ENCODE measurements around the gene LCE1B. TPM values are rescaled to one million over a fixed set of nuclear protein-coding genes. Genes with fewer than 3 reads are reported as not detected.

Gene LCE1B
- polyA plus RNA-seq, 1 donor (not counting 4 experiments of a cell fraction or from before 2014, with no cell fraction given), result 0.34 TPM

- H3K79me2 ChIP-seq (ENCODE audit: control insufficient read depth, insufficient read depth, low read length), result no peaks in the 10 kb centered on the region
- no peaks in the 10 kb centered on the region for H4K20me1 ChIP-seq (ENCODE audit: control insufficient read depth, extremely low read depth, insufficient read depth, low read length)
- DNase-seq (ENCODE audit: low read depth, low spot score), result no peak
- no peak within 1 kb of the TSS for H3K9ac ChIP-seq (ENCODE audit: control insufficient read depth, extremely low read depth, insufficient read depth, low read length)
- TF ChIP-seq EZH2 (IDR thresholded peaks at IDR 0.05; ENCODE audit: low read length) (no peak), CTCF (optimal IDR thresholded peaks at IDR 0.05 in 1 of 3, IDR thresholded peaks at IDR 0.05 in 1 of 3, conservative IDR thresholded peaks at IDR 0.05 in 1 of 3; ENCODE audit: extremely low read depth in 1 of 3, insufficient read depth in 2 of 3, low read length in 3 of 3) (no peak)
- H3K9me3 ChIP-seq (ENCODE audit: control insufficient read depth, low read depth, low read length), result no peaks in the 10 kb centered on the region
- no peak within 1 kb of the TSS for H3K27ac ChIP-seq (ENCODE audit: control insufficient read depth, insufficient read depth, low read length)
- H3K27me3 ChIP-seq (ENCODE audit: control insufficient read depth, extremely low read depth, insufficient read depth, low read length), result no peaks in the 10 kb centered on the region
- dilution Hi-C loops (cut with MboI; ENCODE audit: extremely low pct_ligation_motif_present, low sequenced_read_pairs), result no loop called here
- H3K9me1 ChIP-seq (ENCODE audit: control insufficient read depth, extremely low read depth, insufficient read depth, low read length), result no peaks in the 10 kb centered on the region
- no peak for FAIRE-seq
- peaks cover 14% of the 10 kb centered on the region for H3K4me1 ChIP-seq (ENCODE audit: control insufficient read depth, extremely low read depth, insufficient read depth, low read length)
- no peak within 1 kb of the TSS for H3K4me3 ChIP-seq (ENCODE audit: control insufficient read depth in 2 of 3, extremely low read depth in 1 of 3, insufficient read depth in 2 of 3, low read depth in 1 of 3, low read length in 3 of 3)
- no peak within 1 kb of the TSS for H2AFZ ChIP-seq (ENCODE audit: control insufficient read depth, low read length)
- no peak within 1 kb of the TSS for H3K4me2 ChIP-seq (ENCODE audit: control insufficient read depth, extremely low read depth, insufficient read depth, low read depth, low read length)
- no peaks in the 10 kb centered on the region for H3K36me3 ChIP-seq (ENCODE audit: control insufficient read depth in 2 of 2, extremely low read depth in 1 of 2, insufficient read depth in 2 of 2, low read length in 2 of 2)
These were observed 47.9 kb downstream of the LCE1B start, which contains the start of gene LCE7A for GRCh38 chr1:152859696-152860095. Gene LCE7A (plus strand): TSS chr1:152859996. CDS start chr1:152860698, 702 bp downstream.

- H3K4me2 ChIP-seq (ENCODE audit: control insufficient read depth, extremely low read depth, insufficient read depth, low read depth, low read length), result no peak overlapping the region
- H3K9me1 ChIP-seq (ENCODE audit: control insufficient read depth, extremely low read depth, insufficient read depth, low read length), result no peaks in the 10 kb centered on the region
- TF ChIP-seq CTCF (optimal IDR thresholded peaks at IDR 0.05 in 1 of 3, IDR thresholded peaks at IDR 0.05 in 1 of 3, conservative IDR thresholded peaks at IDR 0.05 in 1 of 3; ENCODE audit: extremely low read depth in 1 of 3, insufficient read depth in 2 of 3, low read length in 3 of 3) (no peak), EZH2 (IDR thresholded peaks at IDR 0.05; ENCODE audit: low read length) (no peak)
- DNase-seq (ENCODE audit: low read depth, low spot score) (no peak), FAIRE-seq (no peak)
- no peak overlapping the region for H3K4me3 ChIP-seq (ENCODE audit: control insufficient read depth in 2 of 3, extremely low read depth in 1 of 3, insufficient read depth in 2 of 3, low read depth in 1 of 3, low read length in 3 of 3)
- no peaks in the 10 kb centered on the region for H3K27me3 ChIP-seq (ENCODE audit: control insufficient read depth, extremely low read depth, insufficient read depth, low read length)
- peaks cover 14% of the 10 kb centered on the region for H3K4me1 ChIP-seq (ENCODE audit: control insufficient read depth, extremely low read depth, insufficient read depth, low read length)
- no peak overlapping the region for H3K27ac ChIP-seq (ENCODE audit: control insufficient read depth, insufficient read depth, low read length)
- H3K9me3 ChIP-seq (ENCODE audit: control insufficient read depth, low read depth, low read length), result no peaks in the 10 kb centered on the region
- H3K36me3 ChIP-seq (ENCODE audit: control insufficient read depth in 2 of 2, extremely low read depth in 1 of 2, insufficient read depth in 2 of 2, low read length in 2 of 2), result no peaks in the 10 kb centered on the region
- no peaks in the 10 kb centered on the region for H4K20me1 ChIP-seq (ENCODE audit: control insufficient read depth, extremely low read depth, insufficient read depth, low read length)
- dilution Hi-C loops (cut with MboI; ENCODE audit: extremely low pct_ligation_motif_present, low sequenced_read_pairs), result no loop called here
- H2AFZ ChIP-seq (ENCODE audit: control insufficient read depth, low read length), result no peak overlapping the region
- H3K9ac ChIP-seq (ENCODE audit: control insufficient read depth, extremely low read depth, insufficient read depth, low read length), result no peak overlapping the region
- no peaks in the 10 kb centered on the region for H3K79me2 ChIP-seq (ENCODE audit: control insufficient read depth, insufficient read depth, low read length)
These were observed 48.4 kb downstream of the LCE1B start for GRCh38 chr1:152860129-152860528.
